ENCODE data around the gene CLPSL1. TPM values are rescaled to one million over a fixed set of nuclear protein-coding genes. Genes with fewer than 3 reads are reported as not detected.

Gene CLPSL1
- total RNA-seq (2021), result not detected in 2 replicates
- Bru-seq, nascent RNA, result percentile 16 among the genes with signal in this experiment
- percentile 16 among the genes with signal in this experiment for BruChase-seq, experiment 1, labeled RNA remaining after a 2-hour chase
- BruChase-seq, experiment 2, labeled RNA remaining after a 6-hour chase, result not detected
- long read RNA-seq, partial matches to known transcripts, result 2 of 2 reads
- long read RNA-seq, other reads (novel, unspliced or antisense), result 0 of 2 reads

GRCh38 chr6:35780719-35781118, at the start of gene CLPSL1:
TSS of gene CLPSL1 (plus strand) at chr6:35781019. CDS start at chr6:35781111, 92 bp downstream.
- BruUV-seq (replicated peaks), result no TSS peak
- Histone ChIP-seq H3K9me2 (ENCODE audit: insufficient read depth) (no peaks in the 10 kb centered on the region), H3K27ac (no peak within 1 kb of the TSS), H3K4me2 (peak within 1 kb of the TSS; percentile 30), H2AFZ (no peak within 1 kb of the TSS), H3K79me2 (ENCODE audit: low read depth) (no peaks in the 10 kb centered on the region), H4K20me1 (ENCODE audit: insufficient read depth) (no peaks in the 10 kb centered on the region), H3K36me3 (ENCODE audit: low read depth) (no peaks in the 10 kb centered on the region), H3F3A (ENCODE audit: insufficient read depth, low read depth) (peaks cover 11% of the 10 kb centered on the region; the same call in 1 of the 2 replicates), H3K4me3 (no peak within 1 kb of the TSS), H3K4me1 (replicated peaks; ENCODE audit: insufficient read depth) (peaks cover 45% of the 10 kb centered on the region), H3K27me3 (ENCODE audit: insufficient read depth, low read depth) (no peaks in the 10 kb centered on the region), H3K9me3 (ENCODE audit: insufficient read depth, low read depth) (no peaks in the 10 kb centered on the region)
- intact Hi-C loops (cut with micrococcal nuclease; ENCODE audit: unreplicated experiment), result no loop called here
- ChIA-PET CTCF (no interaction called here), POLR2A (ENCODE audit: unreplicated experiment) (no interaction called here)
- no peak for DNase-seq
- TF ChIP-seq EZH2 (IDR thresholded peaks at IDR 0.05; ENCODE audit: low read depth) (no peak), CTCF (conservative IDR thresholded peaks at IDR 0.05) (no peak)

GRCh38 chr6:35731414-35731735, 49.4 kb upstream of the CLPSL1 start:
- Histone ChIP-seq H3K9me2 (ENCODE audit: insufficient read depth) (no peaks in the 10 kb centered on the region), H3K4me2 (peak overlapping the region; percentile 95), H2AFZ (peak overlapping the region; percentile 99), H3K9me3 (ENCODE audit: insufficient read depth, low read depth) (no peaks in the 10 kb centered on the region), H3K4me3 (peak overlapping the region; percentile 81), H4K20me1 (ENCODE audit: insufficient read depth) (no peaks in the 10 kb centered on the region), H3K79me2 (ENCODE audit: low read depth) (no peaks in the 10 kb centered on the region), H3K27ac (no peak overlapping the region), H3K4me1 (replicated peaks; ENCODE audit: insufficient read depth) (peaks cover 24% of the 10 kb centered on the region), H3K36me3 (ENCODE audit: low read depth) (no peaks in the 10 kb centered on the region), H3K27me3 (ENCODE audit: insufficient read depth, low read depth) (no peaks in the 10 kb centered on the region), H3F3A (ENCODE audit: insufficient read depth, low read depth) (peaks cover 16% of the 10 kb centered on the region; the same call in 1 of the 2 replicates)
- peak in 1 of 2 experiments; percentile 68 for DNase-seq
- no TSS peak for BruUV-seq (replicated peaks)
- intact Hi-C loops (cut with micrococcal nuclease; ENCODE audit: unreplicated experiment), result loop anchor here (10.0 kb wide), 1 partner anchor 267 kb away; the partner anchor contains the start of gene RPL10A
- ChIA-PET POLR2A (ENCODE audit: unreplicated experiment) (no interaction called here), CTCF (no interaction called here)
- no peak for TF ChIP-seq EZH2 (IDR thresholded peaks at IDR 0.05; ENCODE audit: low read depth)
- TF ChIP-seq CTCF (conservative IDR thresholded peaks at IDR 0.05), result no peak

DNA sequence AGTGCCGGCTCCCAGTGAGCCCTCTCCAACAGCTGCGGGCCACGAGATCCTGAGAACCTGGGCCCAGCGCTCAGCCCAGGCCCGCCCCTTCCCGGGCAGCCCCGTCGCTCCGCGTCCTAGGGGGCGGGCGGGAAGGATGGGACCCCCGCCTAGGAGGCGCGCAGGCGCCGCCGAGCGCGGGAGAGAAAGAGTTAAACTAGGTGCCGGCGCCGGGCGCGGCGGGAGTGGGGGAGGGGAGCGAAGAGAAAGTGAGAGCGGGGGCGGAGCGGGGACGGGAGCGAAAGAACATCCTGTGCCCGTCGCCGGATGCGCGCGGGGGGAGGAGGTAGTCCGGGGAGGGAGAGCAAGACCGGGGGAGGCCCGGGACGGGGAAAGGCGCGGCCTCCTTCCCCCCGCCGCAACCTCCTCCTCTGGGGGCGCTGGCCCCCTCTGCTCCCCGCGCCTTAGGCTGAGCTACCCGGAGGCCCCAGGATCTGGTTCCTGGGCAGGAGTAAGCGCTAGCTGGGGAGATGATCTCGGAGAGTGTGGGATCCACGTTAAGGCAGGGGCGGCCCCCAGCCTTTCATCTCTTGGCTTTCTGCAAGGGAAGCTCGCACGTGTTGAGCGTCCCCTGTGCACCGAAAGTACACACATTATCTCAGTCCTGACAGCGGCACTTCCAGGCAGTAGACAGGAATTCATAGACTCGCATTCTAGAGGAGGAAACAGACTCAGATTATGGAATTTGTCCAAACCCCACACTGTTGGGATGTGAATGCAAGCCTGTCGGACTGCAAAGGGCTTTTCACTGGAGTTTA, 48.9 kb upstream of the CLPSL1 start:
- ChIA-PET POLR2A (ENCODE audit: unreplicated experiment) (interaction anchor here (0.6 kb wide), 2 partner anchors 32 to 261 kb away, joined by 5 to 21 read pairs; no protein-coding TSS in a partner anchor), CTCF (no interaction called here)
- TF ChIP-seq CTCF (conservative IDR thresholded peaks at IDR 0.05) (no peak), EZH2 (IDR thresholded peaks at IDR 0.05; ENCODE audit: low read depth) (no peak)
- Histone ChIP-seq H3K4me3 (peak overlapping the region; percentile 81), H4K20me1 (ENCODE audit: insufficient read depth) (no peaks in the 10 kb centered on the region), H2AFZ (peak overlapping the region; percentile 99), H3F3A (ENCODE audit: insufficient read depth, low read depth) (peaks cover 16% of the 10 kb centered on the region; the same call in 1 of the 2 replicates), H3K27me3 (ENCODE audit: insufficient read depth, low read depth) (no peaks in the 10 kb centered on the region), H3K27ac (no peak overlapping the region), H3K4me2 (peak overlapping the region; percentile 95), H3K36me3 (ENCODE audit: low read depth) (no peaks in the 10 kb centered on the region), H3K79me2 (ENCODE audit: low read depth) (no peaks in the 10 kb centered on the region), H3K9me2 (ENCODE audit: insufficient read depth) (no peaks in the 10 kb centered on the region), H3K4me1 (replicated peaks; ENCODE audit: insufficient read depth) (peaks cover 21% of the 10 kb centered on the region), H3K9me3 (ENCODE audit: insufficient read depth, low read depth) (no peaks in the 10 kb centered on the region)
- BruUV-seq (replicated peaks), result TSS peak; percentile 40
- peak; percentile 50 to 81 for DNase-seq
- intact Hi-C loops (cut with micrococcal nuclease; ENCODE audit: unreplicated experiment), result loop anchor here (1.0 to 10.0 kb wide), 2 partner anchors 267 to 435 kb away; partner anchors contain the start of genes DEF6 and RPL10A

Data from PC-9 (cell line).